NCI-H1694 (cell line): Measurements from ENCODE around the gene AFDN.

Experiments
- DNase-seq: peaks from one replicate; lab custom pipeline; 2025; lab: John Stamatoyannopoulos, UW

The AFDN gene

DNA sequence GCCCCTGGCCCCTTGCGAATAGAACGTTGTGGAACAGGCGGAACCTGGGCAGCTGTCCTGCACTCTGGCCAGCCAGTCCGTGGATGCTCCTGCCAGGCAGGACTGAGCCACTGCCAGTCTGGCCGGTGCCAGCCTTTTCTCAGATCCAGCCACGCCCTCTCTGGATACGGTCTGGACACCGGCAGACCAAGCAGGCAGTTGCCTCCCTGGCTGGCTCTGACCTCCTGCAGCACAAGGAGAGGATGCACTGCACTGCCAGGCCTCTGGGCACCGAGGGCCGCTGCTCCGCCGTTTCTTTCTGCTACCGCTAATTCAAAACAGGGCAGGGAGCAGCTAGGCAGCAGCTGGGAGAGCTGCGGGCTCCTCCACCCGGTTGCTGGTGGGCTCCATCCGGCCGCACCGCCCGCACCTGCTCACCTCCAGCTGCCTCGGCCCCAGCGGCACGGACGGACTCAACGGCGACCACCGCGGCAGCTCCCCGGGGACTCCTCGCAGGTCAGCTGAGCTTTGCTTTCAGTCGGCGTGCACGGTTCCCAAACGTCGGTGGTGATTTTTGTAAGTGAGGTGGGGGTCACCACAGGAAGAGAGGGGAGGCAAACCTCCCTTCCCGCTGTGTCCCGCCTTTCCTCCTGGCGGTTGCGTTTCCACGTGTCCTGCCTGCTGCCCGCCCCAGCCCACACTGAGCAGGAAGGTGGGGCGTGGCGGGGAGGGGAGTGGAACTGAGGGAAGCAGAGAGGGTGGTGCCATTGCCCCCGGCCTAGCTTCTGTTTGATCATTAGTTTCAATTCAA is 30.3 kb upstream of the AFDN start:
- no peak for DNase-seq

- no peak for DNase-seq
Observed at GRCh38 chr6:167797011-167797471, 29.7 kb upstream of the AFDN start.

DNA sequence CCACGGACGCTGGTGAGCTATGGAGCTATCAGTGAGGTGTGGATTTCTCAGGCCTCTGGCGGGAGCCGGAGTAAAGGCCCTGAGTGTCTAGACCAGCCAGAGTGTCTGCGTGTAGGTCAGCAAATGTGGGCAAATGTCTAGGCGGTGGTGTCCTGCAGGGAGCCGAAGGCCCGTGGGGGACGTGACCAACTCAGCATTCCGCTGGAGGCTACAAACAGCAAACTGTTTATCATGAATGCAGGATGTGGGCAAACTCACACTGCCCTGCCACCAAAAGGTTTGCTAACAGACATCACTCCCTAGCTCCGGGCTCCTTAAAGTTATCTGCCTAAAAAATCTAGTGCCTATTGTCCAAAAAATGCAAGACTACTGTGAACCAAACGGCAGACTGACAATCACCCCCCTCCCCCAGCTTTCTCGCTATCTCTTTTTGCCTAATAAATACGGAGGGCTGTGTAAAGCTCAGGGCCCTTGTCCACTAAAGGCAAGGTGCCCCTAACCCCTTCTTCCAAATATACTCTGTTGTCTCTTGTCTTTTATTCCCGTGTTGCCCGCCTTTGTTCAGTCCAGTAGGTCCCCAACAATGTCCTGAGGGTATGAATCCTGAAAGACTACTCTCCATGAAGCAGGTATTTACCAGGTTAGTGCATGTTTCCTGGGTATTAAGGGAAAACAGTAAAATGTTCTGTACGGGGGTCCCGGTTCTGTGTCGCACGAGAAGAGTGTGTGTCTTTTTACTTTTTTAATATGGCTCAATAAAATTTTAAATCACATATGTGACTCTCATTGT is 29.0 kb upstream of the AFDN start:
- DNase-seq = no peak

- DNase-seq = no peak
Observed at GRCh38 chr6:167798453-167798852, 28.3 kb upstream of the AFDN start.

DNA sequence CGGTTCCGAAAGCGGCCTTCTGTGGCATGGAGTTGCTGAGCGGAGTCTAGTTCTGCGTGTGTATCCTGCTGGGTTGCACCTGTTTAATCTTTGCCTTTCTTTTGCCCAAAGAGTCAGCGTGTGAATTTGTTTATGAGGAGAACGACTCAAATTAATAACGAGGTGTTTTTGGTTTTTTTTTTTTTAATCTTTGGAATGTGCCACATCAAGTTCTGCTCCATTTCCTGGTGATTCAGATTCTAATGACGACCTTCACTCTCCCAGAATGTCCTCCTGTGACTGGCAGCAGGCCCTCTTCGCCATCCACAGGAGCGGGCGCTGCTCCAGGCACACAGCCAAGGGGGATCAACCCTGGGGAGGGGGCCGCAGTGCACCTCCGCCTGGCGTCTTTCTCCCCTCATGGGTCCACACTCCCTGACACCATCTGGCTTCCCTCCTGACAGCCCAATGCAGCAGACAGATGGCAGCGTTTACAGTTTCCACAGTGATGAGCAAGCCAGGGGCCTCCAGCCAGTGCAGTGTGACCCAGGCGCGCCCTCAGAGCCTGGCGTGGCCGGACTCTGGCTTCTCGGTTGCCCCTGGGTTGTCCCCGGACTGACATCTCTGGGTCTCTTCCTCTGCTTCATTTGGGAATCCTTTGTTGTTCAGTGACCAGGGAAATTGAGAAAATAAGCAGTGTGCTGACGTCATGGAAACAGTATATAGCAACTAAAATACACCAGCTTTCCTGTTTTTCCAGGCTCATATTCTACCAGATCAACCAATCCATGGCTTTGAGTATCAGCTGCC is 27.5 kb upstream of the AFDN start:
- DNase-seq = peak; percentile 90

GRCh38 chr6:167800549-167800948 is 26.2 kb upstream of the AFDN start:
- DNase-seq = no peak

- no peak for DNase-seq
Observed at GRCh38 chr6:167801263-167801662, 25.4 kb upstream of the AFDN start.

- no peak for DNase-seq
Observed at GRCh38 chr6:167802339-167802738, 24.4 kb upstream of the AFDN start.

GRCh38 chr6:167803816-167804215 is 22.9 kb upstream of the AFDN start:
- DNase-seq = no peak

- no peak for DNase-seq
Observed at GRCh38 chr6:167804281-167805013, 22.3 kb upstream of the AFDN start.

- no peak for DNase-seq
Observed at GRCh38 chr6:167805349-167806060, 21.2 kb upstream of the AFDN start.

DNA sequence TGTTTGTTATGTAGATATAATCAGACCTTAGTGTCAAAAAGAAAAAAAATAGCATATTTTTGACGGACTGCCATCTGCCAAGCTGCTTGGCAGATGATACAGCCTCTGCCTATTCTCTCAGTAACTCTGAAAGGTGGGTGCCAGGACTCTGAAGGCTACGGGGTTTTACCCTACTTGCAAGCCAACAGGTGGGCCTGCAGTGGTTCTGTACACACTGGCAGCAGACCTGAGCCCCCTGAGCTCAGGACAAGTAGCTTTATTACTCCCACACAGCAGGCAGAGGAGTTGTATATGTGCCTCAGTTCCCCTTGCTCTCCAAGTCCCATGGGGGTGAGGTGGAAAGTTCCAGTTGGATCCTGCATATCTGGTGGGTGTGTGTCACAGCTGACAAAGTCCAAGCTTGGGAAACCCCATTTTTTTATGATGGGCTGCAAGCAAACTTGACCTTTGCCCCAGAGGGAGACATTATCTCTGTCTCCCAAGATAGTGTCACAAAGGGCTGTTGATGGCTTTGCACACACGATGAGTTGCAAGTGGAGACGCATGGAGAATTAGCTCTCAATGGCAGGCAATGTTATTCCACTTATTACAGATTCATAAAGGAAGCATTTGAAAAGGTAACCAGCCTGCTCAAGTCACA is 20.5 kb upstream of the AFDN start:
- DNase-seq = peak; percentile 19

DNA sequence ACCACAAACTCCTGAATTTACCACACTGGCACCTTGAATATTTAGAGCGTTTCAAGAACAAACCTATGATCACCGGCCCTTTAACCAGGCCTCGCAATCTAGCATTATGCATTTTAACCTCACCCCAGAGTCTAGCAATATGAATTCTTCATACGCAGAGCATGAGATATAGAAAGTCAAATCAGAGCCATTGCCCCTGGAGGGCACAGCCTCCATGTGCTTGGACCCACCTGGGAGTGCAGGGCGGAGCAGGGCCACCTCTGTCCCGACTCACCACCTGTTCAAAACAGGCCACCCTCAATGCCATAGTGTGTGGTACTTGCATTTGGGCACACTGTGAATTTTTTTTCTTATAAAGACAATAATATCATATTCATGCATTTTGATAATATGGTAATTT is 19.5 kb upstream of the AFDN start:
- no peak for DNase-seq

DNA sequence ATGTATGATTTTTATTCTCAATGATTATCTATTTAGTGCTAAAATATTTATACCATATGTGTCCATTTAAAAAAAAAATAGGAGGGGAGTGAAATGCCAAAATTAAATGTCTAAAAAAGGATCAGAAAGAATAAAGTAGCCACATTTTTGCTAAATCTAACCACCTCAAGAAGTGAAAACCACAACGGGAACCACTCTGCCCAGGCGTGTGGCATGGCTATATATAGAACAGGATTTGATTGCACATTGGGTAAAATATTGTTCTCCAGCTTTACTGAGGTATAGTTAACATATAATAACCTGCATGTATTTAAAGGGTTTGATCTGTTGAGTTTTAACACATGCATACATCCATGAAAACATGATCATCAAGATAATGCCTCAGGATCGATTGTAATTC is 19.0 kb upstream of the AFDN start:
- no peak for DNase-seq

DNA sequence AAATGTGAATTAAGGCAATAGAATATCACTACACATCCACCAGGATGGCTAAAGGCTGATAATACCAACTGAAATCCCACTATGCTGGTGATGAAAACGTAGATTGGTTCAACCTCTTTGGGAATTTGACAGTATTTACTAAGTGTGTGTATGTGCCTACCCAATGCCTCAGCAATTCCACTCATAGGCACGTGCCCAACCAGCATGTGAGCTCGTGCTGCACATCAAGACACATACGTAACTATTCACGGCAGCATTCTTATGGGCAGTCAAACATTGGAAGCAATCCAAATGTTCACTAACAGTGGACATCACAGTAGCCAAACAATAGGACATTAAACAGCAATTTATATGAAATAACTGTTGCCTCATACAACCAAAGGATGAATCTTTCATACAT is 15.7 kb upstream of the AFDN start:
- DNase-seq = no peak

- peak; percentile 5 for DNase-seq
Observed at GRCh38 chr6:167811442-167812087, 15.1 kb upstream of the AFDN start.

GRCh38 chr6:167812088-167812487 is 14.6 kb upstream of the AFDN start:
- no peak for DNase-seq

DNA sequence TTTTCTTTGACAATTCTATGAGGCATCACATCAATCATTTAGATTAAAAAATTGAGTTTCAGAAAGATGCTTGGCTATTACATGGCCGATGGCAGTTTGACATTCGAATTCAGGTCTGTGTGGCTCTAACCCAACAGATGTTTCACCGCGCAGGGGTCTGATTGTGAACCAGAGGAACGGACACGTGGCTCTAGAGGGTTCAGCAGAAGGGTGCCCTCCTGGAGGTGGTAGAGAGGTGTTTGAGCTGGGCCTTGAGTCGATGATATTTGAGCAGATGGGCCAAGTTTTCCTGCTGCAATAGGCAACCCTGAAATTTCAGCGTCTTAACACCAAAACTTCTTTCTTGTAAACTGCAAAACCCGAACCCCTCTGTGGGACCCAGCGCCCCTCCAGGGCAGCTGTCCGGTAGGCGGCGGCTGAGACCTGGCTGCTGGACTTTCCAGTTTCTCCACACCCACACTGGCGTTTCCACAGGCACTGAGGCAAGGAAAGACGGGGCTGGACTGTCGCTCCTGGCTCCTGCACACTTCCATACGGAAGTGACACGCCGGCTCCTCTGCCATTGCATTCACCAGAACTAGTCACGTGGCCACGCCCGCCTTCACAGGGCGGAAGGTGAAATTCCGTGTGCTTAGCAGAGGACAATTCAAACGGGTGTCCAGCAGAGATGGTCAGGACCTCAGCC is 11.3 kb upstream of the AFDN start:
- DNase-seq = no peak

DNA sequence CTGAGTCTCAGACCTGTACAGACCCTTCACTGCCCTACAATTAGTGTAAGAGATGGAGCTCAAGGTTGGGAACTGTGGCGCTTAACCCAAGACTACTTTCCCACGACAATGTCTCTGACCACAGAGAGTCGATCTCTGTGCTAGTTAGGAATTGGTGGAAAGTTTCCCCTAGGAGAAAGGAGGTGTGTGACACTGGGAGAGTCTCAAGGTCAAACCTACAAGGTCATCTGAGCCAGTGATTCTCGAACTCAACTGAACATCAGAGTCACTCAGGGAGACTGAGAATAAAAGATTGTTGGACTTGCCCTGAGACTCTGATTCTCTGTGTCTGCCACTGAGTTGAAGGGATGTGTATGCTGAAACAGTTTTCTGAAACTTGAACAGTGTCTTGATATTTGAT is 9.7 kb upstream of the AFDN start:
- DNase-seq = no peak

DNA sequence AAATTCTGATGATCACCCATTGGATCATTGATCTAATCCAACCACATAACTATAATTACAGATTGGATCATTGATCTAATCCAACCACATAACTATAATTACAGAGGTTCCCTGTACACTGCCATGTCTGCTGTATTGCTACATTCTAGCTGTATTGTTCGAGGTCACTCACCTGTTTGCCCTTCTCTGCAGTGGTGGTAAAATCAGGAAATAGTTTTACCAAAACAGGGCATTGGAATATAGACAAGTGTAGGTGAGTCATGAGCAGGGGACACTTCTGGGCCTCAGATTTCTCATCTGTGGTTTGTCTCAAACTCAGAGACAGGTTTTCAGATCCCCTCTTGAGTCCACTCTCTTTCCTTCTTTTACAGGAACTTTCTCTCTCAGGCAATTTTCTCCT is 9.0 kb upstream of the AFDN start:
- no peak for DNase-seq
